ENCODE data around the gene BLOC1S5.
"Not testable (repeated sequence)": the region's sequence is repeated elsewhere in the genome, so short reads cannot be mapped to it uniquely, and the experiment has no call there.

BLOC1S5 gene

GRCh38 chr6:8043221-8043620 is 21.0 kb downstream of the BLOC1S5 start:
- no peak for DNase-seq (ENCODE audit: low read depth)

GRCh38 chr6:8041913-8042583 is 22.1 kb downstream of the BLOC1S5 start:
- no peak for DNase-seq (ENCODE audit: low read depth)

GRCh38 chr6:8034107-8034506 is 30.1 kb downstream of the BLOC1S5 start:
- DNase-seq (ENCODE audit: low read depth), result not testable (repeated sequence)

- no peak for DNase-seq (ENCODE audit: low read depth)
These were observed 33.3 kb downstream of the BLOC1S5 start for GRCh38 chr6:8030920-8031319.

GRCh38 chr6:8029243-8029870 is 34.8 kb downstream of the BLOC1S5 start:
- no peak for DNase-seq (ENCODE audit: low read depth)

GRCh38 chr6:8027965-8028651 is 36.1 kb downstream of the BLOC1S5 start:
- DNase-seq (ENCODE audit: low read depth), result no peak

- DNase-seq (ENCODE audit: low read depth), result no peak
These were observed 37.4 kb downstream of the BLOC1S5 start for GRCh38 chr6:8026800-8027199.

- DNase-seq (ENCODE audit: low read depth), result no peak
These were observed 39.0 kb downstream of the BLOC1S5 start for GRCh38 chr6:8025191-8025590.

- DNase-seq (ENCODE audit: low read depth), result no peak
These were observed 40.6 kb downstream of the BLOC1S5 start for GRCh38 chr6:8023638-8024037.

- DNase-seq (ENCODE audit: low read depth), result no peak
These were observed 44.1 kb downstream of the BLOC1S5 start for GRCh38 chr6:8020083-8020482.

- no peak for DNase-seq (ENCODE audit: low read depth)
These were observed 46.5 kb downstream of the BLOC1S5 start for GRCh38 chr6:8017705-8018104.

- DNase-seq (ENCODE audit: low read depth), result no peak
These were observed 46.9 kb downstream of the BLOC1S5 start for GRCh38 chr6:8017276-8017701.

- DNase-seq (ENCODE audit: low read depth), result no peak
These were observed 49.2 kb downstream of the BLOC1S5 start for GRCh38 chr6:8014947-8015346.

GRCh38 chr6:8013763-8014162 is 50.4 kb downstream of the BLOC1S5 start:
- no peak for DNase-seq (ENCODE audit: low read depth)

- no peak for DNase-seq (ENCODE audit: low read depth)
These were observed 58.0 kb downstream of the BLOC1S5 start for GRCh38 chr6:8006208-8006607.

- no peak for DNase-seq (ENCODE audit: low read depth)
These were observed 59.1 kb downstream of the BLOC1S5 start for GRCh38 chr6:8005136-8005535.

- no peak for DNase-seq (ENCODE audit: low read depth)
These were observed 63.6 kb downstream of the BLOC1S5 start for GRCh38 chr6:8000636-8001035.

- peak; percentile 15 for DNase-seq (ENCODE audit: low read depth)
These were observed 64.0 kb downstream of the BLOC1S5 start for GRCh38 chr6:8000188-8000596.

- no peak for DNase-seq (ENCODE audit: low read depth)
These were observed 65.0 kb downstream of the BLOC1S5 start for GRCh38 chr6:7999201-7999600.

GRCh38 chr6:7998103-7998725 is 66.0 kb downstream of the BLOC1S5 start:
- DNase-seq (ENCODE audit: low read depth), result no peak

- no peak for DNase-seq (ENCODE audit: low read depth)
These were observed 66.9 kb downstream of the BLOC1S5 start for GRCh38 chr6:7997286-7997685.

GRCh38 chr6:7996538-7997111 is 67.6 kb downstream of the BLOC1S5 start:
- no peak for DNase-seq (ENCODE audit: low read depth)
